ENCODE data around the gene RBBP8NL. TPM values are rescaled to one million over a fixed set of nuclear protein-coding genes. Genes with fewer than 3 reads are reported as not detected.

The RBBP8NL gene
- total RNA-seq, 1 experiment from 2014 or later = 0.28 TPM

DNA sequence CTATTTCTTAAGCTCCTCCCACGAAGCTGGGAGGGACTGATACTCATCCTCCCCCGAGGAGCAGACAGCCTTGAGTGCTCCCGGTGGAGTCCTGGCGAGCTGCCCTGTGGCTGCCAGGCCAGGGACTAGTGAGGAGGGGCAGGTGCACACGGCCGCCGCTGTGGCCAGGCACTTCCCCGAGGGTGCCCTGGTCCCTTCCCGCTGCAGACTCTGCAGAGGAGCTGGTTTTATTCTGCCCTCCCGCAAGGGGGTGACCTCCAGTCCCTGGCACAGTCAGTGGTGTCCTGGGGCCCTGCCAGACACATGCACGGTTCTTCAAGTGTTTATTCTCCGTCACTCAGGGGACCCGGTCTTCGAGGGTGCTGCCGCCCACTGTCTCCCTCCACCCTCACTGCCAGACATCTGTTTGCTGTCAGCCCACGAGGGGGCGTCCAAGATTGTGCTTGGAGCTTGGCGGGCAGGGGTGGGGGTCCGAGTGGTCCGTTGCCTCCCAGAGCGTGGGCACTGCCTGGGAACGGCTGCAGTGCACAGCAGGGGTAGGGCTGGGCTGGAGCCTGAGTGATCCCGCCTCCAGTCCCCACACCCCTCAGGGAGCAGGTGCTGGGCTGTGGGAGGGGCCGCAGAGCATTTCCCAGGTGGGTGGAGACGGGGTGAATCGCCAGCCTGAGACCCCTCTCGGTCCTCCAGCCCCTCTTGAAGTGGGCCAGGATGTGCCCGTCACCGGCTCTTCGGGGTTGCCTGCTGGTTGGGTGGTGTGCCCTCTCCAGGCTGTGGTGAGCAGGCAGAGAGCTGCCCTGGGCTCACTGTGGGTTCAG lies 17.2 kb downstream of the RBBP8NL start:
- H3K27ac ChIP-seq (ENCODE audit: insufficient read length, low read depth, low read length) = no peak overlapping the region
- no peaks in the 10 kb centered on the region for H3K27me3 ChIP-seq (ENCODE audit: insufficient read depth, low read length)
- no peaks in the 10 kb centered on the region for H3K79me2 ChIP-seq (ENCODE audit: insufficient read depth, low read length)
- H3K9me3 ChIP-seq (ENCODE audit: control insufficient read depth, low read depth, low read length) = no peaks in the 10 kb centered on the region
- H3K9me3 Mint-ChIP-seq = no peaks in the 10 kb centered on the region
- no peaks in the 10 kb centered on the region for H4K20me1 ChIP-seq (ENCODE audit: control insufficient read depth, insufficient read depth, insufficient read length)
- H3K4me1 Mint-ChIP-seq = peaks cover 8 to 14% of the 10 kb centered on the region in 2 experiments
- H3K4me2 ChIP-seq (ENCODE audit: insufficient read depth, insufficient read length, low read length) = no peak overlapping the region
- TF ChIP-seq, protein P1, sequence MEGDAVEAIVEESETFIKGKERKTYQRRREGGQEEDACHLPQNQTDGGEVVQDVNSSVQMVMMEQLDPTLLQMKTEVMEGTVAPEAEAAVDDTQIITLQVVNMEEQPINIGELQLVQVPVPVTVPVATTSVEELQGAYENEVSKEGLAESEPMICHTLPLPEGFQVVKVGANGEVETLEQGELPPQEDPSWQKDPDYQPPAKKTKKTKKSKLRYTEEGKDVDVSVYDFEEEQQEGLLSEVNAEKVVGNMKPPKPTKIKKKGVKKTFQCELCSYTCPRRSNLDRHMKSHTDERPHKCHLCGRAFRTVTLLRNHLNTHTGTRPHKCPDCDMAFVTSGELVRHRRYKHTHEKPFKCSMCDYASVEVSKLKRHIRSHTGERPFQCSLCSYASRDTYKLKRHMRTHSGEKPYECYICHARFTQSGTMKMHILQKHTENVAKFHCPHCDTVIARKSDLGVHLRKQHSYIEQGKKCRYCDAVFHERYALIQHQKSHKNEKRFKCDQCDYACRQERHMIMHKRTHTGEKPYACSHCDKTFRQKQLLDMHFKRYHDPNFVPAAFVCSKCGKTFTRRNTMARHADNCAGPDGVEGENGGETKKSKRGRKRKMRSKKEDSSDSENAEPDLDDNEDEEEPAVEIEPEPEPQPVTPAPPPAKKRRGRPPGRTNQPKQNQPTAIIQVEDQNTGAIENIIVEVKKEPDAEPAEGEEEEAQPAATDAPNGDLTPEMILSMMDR (conservative IDR thresholded peaks at IDR 0.05) = peak; percentile 80
- H3K4me1 ChIP-seq (ENCODE audit: insufficient read depth, low read length) = no peaks in the 10 kb centered on the region
- peaks cover 16% of the 10 kb centered on the region for H3K27me3 Mint-ChIP-seq (ENCODE audit: low read depth)
- no peak overlapping the region for H2BK15ac ChIP-seq (ENCODE audit: low read depth, low read length)
- no peaks in the 10 kb centered on the region for H3K23me2 ChIP-seq (ENCODE audit: insufficient read length, low read depth, low read length, poor library complexity, severe bottlenecking)
- H2AK5ac ChIP-seq (ENCODE audit: insufficient read length, low read length) = no peak overlapping the region
- H3T11ph ChIP-seq (ENCODE audit: low read length) = no peak overlapping the region
- DNase-seq = peak; percentile 73
- no peak overlapping the region for H3K4me3 Mint-ChIP-seq
- no CpG with 5 or more reads among the region's 30 CpGs for WGBS (ENCODE audit: extremely low coverage, insufficient read length, low lambda C conversion rate)
- no peak overlapping the region for H4K91ac ChIP-seq (ENCODE audit: insufficient read length, low read depth, low read length)
- no peak overlapping the region for H3K9ac ChIP-seq (ENCODE audit: extremely low read depth, insufficient read length, low read length)
- H4K5ac ChIP-seq (ENCODE audit: insufficient read length, low read depth, low read length) = no peak overlapping the region
- no peak overlapping the region for H3K56ac ChIP-seq (ENCODE audit: insufficient read length, low read depth, low read length)
- H3K36me3 Mint-ChIP-seq (ENCODE audit: insufficient read depth in 1 of 3, low read depth in 3 of 3) = no peaks in the 10 kb centered on the region; a peak in 1 of 7 replicates
- H4K8ac ChIP-seq (replicated peaks; ENCODE audit: insufficient read length, low read depth, low read length) = no peak overlapping the region
- H3K18ac ChIP-seq (ENCODE audit: insufficient read length, low read depth, low read length) = no peak overlapping the region
- H2BK5ac ChIP-seq (ENCODE audit: insufficient read length, low read length) = no peak overlapping the region
- H3K14ac ChIP-seq (ENCODE audit: insufficient read depth, low read length) = no peak overlapping the region
- no peak overlapping the region for H3K27ac Mint-ChIP-seq
- no peak overlapping the region for H3K4ac ChIP-seq (ENCODE audit: low read depth, low read length)
- no peak overlapping the region for H2AFZ ChIP-seq (ENCODE audit: low read length)
- no peaks in the 10 kb centered on the region for H3K79me1 ChIP-seq (ENCODE audit: insufficient read depth, low read depth, low read length, poor library complexity, severe bottlenecking)
- no peak overlapping the region for H2BK20ac ChIP-seq (ENCODE audit: low read depth, low read length, poor library complexity, severe bottlenecking)
- no peak overlapping the region for H2BK120ac ChIP-seq (ENCODE audit: low read depth, low read length, poor library complexity, severe bottlenecking)
- H2BK12ac ChIP-seq (ENCODE audit: insufficient read length, low read depth, low read length) = no peak overlapping the region
- H3K23ac ChIP-seq (ENCODE audit: insufficient read length, low read depth, low read length) = no peak overlapping the region

Measured in H9 (cell line).